BJ (cell line): ENCODE results near the gene SMIM23. TPM values are rescaled to one million over a fixed set of nuclear protein-coding genes. Genes with fewer than 3 reads are reported as not detected.

ENCODE experiments used
- CTCF ChIA-PET: fragments of 350-600 bp; formaldehyde crosslinking; extraction: SDS; loops from one replicate; lab custom pipeline; 2021; ENCODE audit warnings: antibody characterized with exemption, inconsistent platforms; lab: Yijun Ruan, JAX
- POLR2A ChIA-PET: fragments of 300-600 bp; sonication (Branson Sonifier 250); formaldehyde crosslinking; extraction: SDS; loops from one replicate; lab custom pipeline; 2021; ENCODE audit warnings: antibody characterized with exemption; lab: Charles Lee
- DNase-seq: peaks from one replicate; pipeline ENCODE4 v3.0.0-alpha.2; 2011; ENCODE audit warnings: low read depth
- H3K27me3 ChIP-seq: 2 replicates; pipeline ENCODE4 v1.6.0; 2011; ENCODE audit warnings: low read length; ENCODE audit not compliant: control insufficient read depth, insufficient read depth
- H3K36me3 ChIP-seq: 2 replicates; pipeline ENCODE4 v1.5.1; 2011; ENCODE audit warnings: low read length; ENCODE audit not compliant: control insufficient read depth, insufficient read depth
- H3K4me3 ChIP-seq: 2 replicates; pipeline ENCODE4 v1.5.1; 2011; ENCODE audit warnings: low read depth, mild to moderate bottlenecking, control low read depth, low read length
- CTCF ChIP-seq: IDR thresholded peaks from 2 replicates; pipeline ENCODE4 v1.5.1; 2011; ENCODE audit warnings: low read depth, mild to moderate bottlenecking, control low read depth, inconsistent platforms, low read length, moderate library complexity; ENCODE audit not compliant: insufficient read depth
- polyA plus RNA-seq: library from polyadenylated mRNA; depleted of rRNA; stranded (reverse); fragments of >200 nt; gene quantifications from 2 replicates; pipeline ENCODE4 v1.2.3, GENCODE V29; 2011

Gene SMIM23
- polyA plus RNA-seq, 1 experiment, result not detected

GRCh38 chr5:171795381-171795780 is 9.8 kb downstream of the SMIM23 start:
- H3K27me3 ChIP-seq, result peaks cover 2% of the 10 kb centered on the region
- no peak overlapping the region for H3K4me3 ChIP-seq
- POLR2A ChIA-PET, result no interaction called here
- no peaks in the 10 kb centered on the region for H3K36me3 ChIP-seq
- DNase-seq, result no peak
- no peak for TF ChIP-seq CTCF
- CTCF ChIA-PET, result no interaction called here

- CTCF ChIA-PET, result no interaction called here
- no peak for DNase-seq
- TF ChIP-seq CTCF, result no peak
- H3K27me3 ChIP-seq, result peaks cover 2% of the 10 kb centered on the region
- H3K36me3 ChIP-seq, result no peaks in the 10 kb centered on the region
- H3K4me3 ChIP-seq, result no peak overlapping the region
- POLR2A ChIA-PET, result no interaction called here
Measured at GRCh38 chr5:171796436-171796835, 10.8 kb downstream of the SMIM23 start.

GRCh38 chr5:171797543-171797942 is 11.9 kb downstream of the SMIM23 start:
- TF ChIP-seq CTCF, result no peak
- no peak for DNase-seq
- ChIA-PET POLR2A (no interaction called here), CTCF (no interaction called here)
- H3K4me3 ChIP-seq, result no peak overlapping the region
- no peaks in the 10 kb centered on the region for H3K36me3 ChIP-seq
- peaks cover 2% of the 10 kb centered on the region for H3K27me3 ChIP-seq

- CTCF ChIA-PET, result no interaction called here
- no peak for DNase-seq
Measured at GRCh38 chr5:171798418-171798817, 12.8 kb downstream of the SMIM23 start.

GRCh38 chr5:171801839-171802238 is 16.2 kb downstream of the SMIM23 start:
- TF ChIP-seq CTCF, result no peak
- Histone ChIP-seq H3K36me3 (no peaks in the 10 kb centered on the region), H3K4me3 (no peak overlapping the region), H3K27me3 (peaks cover 10% of the 10 kb centered on the region)
- no peak for DNase-seq
- POLR2A ChIA-PET, result no interaction called here
- CTCF ChIA-PET, result no interaction called here

More at GRCh38 chr5:171798418-171798817, 12.8 kb downstream of the SMIM23 start:
- TF ChIP-seq CTCF, result no peak
- no peaks in the 10 kb centered on the region for H3K36me3 ChIP-seq
- POLR2A ChIA-PET, result no interaction called here
- H3K27me3 ChIP-seq, result peaks cover 2% of the 10 kb centered on the region
- H3K4me3 ChIP-seq, result no peak overlapping the region
